ENCODE measurements around the gene CA11. TPM values are rescaled to one million over a fixed set of nuclear protein-coding genes. Genes with fewer than 3 reads are reported as not detected.

Gene CA11
- total and polyA plus RNA-seq, 9 of the 15 experiments (the other 6 are each of a cell fraction or from before 2014, with no cell fraction given), result 2.9 to 19.9 (median 8.3) TPM

GRCh38 chr19:48600679-48601417 lies 45.1 kb downstream of the CA11 start:
- Histone ChIP-seq H3K36me3 (ENCODE audit: control insufficient read depth, insufficient read depth, low read length) (no peaks in the 10 kb centered on the region), H3K4me3 (no peak overlapping the region), H3K9me1 (ENCODE audit: control insufficient read depth, insufficient read depth, low read length) (peaks cover 2% of the 10 kb centered on the region), H3K27me3 (ENCODE audit: control insufficient read depth in 2 of 2, insufficient read depth in 2 of 2, low read length in 2 of 2) (peaks cover 0 to 7% of the 10 kb centered on the region in 2 experiments; a peak in 2 of 5 replicates), H3K9me3 (replicated peaks; ENCODE audit: control insufficient read depth, insufficient read depth, low read depth, low read length) (no peaks in the 10 kb centered on the region), H3K4me1 (replicated peaks in 1 of 2; ENCODE audit: control insufficient read depth in 2 of 2, insufficient read depth in 2 of 2, low read length in 2 of 2) (peaks cover 0 to 29% of the 10 kb centered on the region in 2 experiments; a peak in 2 of 5 replicates), H3K79me2 (ENCODE audit: control insufficient read depth, insufficient read depth, low read length) (no peaks in the 10 kb centered on the region), H3K9ac (ENCODE audit: insufficient read depth in 1 of 2, low read depth in 2 of 2, low read length in 2 of 2) (peak overlapping the region in 1 of 2 experiments; percentile 26; a peak in 2 of 4 replicates), H3K4me2 (ENCODE audit: insufficient read depth, low read length) (no peak overlapping the region), H2AFZ (ENCODE audit: low read depth, low read length) (no peak overlapping the region), H4K20me1 (replicated peaks; ENCODE audit: control insufficient read depth, insufficient read depth, low read length) (0 out of 2 replicates have a peak, but pooled peaks cover 2% of the 10 kb centered on the region), H3K27ac (ENCODE audit: extremely low read depth, low read depth, low read length) (no peak overlapping the region)
- TF ChIP-seq ZNF121 (CRISPR knock-in tag; conservative IDR thresholded peaks at IDR 0.05) (peak; percentile 87), ZNF398 (CRISPR knock-in tag; IDR thresholded peaks at IDR 0.05) (no peak), BCOR (IDR thresholded peaks at IDR 0.05) (0 out of 2 replicates have a peak, but pooled peaks have one; percentile 4)
- 41% methylated on average over 11 of the region's 21 CpGs for WGBS (ENCODE audit: insufficient coverage, low coverage, missing lambda C conversion rate)
- in situ Hi-C loops (cut with MboI), result no loop called here
- DNase-seq (ENCODE audit: extremely low read depth in 1 of 4, low spot score in 3 of 4), result no peak
- ATAC-seq, result no peak; the same call in 2 of the 3 replicates
- intact Hi-C loops (cut with micrococcal nuclease), result no loop called here
- ChIA-PET CTCF (ENCODE audit: low intra/inter-chr PET ratio) (no interaction called here), POLR2A (interaction anchor here (0.6 to 1.1 kb wide), 2 partner anchors 16 to 37 kb away, joined by 3 to 4 read pairs; no protein-coding TSS in a partner anchor)
- no TSS peak for BruUV-seq (replicated peaks)
- no peak for FAIRE-seq

Data from K562 (cell line).